Hepatocyte (in vitro differentiated cells): ENCODE data around the gene SLC6A20.

ENCODE experiments used
- EZH2phosphoT487 ChIP-seq: fragments of 200-600 bp; sonication (generic); IDR thresholded peaks from one replicate; pipeline ENCODE4 v1.6.1; 2018; ENCODE audit warnings: antibody characterized with exemption, mild to moderate bottlenecking, low read depth, moderate library complexity; ENCODE audit not compliant: unreplicated experiment, severe bottlenecking
- TF ChIP-seq, protein P1 (sequence below): fragments of 200-600 bp; sonication (generic); IDR thresholded peaks from 2 replicates; pipeline ENCODE4 v1.5.1; 2016; ENCODE audit warnings: antibody characterized with exemption, mild to moderate bottlenecking; ENCODE audit not compliant: poor library complexity

- no peak for TF ChIP-seq EZH2phosphoT487
- TF ChIP-seq, protein P1, sequence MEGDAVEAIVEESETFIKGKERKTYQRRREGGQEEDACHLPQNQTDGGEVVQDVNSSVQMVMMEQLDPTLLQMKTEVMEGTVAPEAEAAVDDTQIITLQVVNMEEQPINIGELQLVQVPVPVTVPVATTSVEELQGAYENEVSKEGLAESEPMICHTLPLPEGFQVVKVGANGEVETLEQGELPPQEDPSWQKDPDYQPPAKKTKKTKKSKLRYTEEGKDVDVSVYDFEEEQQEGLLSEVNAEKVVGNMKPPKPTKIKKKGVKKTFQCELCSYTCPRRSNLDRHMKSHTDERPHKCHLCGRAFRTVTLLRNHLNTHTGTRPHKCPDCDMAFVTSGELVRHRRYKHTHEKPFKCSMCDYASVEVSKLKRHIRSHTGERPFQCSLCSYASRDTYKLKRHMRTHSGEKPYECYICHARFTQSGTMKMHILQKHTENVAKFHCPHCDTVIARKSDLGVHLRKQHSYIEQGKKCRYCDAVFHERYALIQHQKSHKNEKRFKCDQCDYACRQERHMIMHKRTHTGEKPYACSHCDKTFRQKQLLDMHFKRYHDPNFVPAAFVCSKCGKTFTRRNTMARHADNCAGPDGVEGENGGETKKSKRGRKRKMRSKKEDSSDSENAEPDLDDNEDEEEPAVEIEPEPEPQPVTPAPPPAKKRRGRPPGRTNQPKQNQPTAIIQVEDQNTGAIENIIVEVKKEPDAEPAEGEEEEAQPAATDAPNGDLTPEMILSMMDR, result no peak
These were observed 49.3 kb downstream of the SLC6A20 start for GRCh38 chr3:45746777-45747622.
